Left ventricle myocardium inferior (tissue), 1 donor: ENCODE data around the gene SMIM1. TPM values are rescaled to one million over a fixed set of nuclear protein-coding genes. Genes with fewer than 3 reads are reported as not detected.

Experiments
- DNase-seq: peaks from one replicate; pipeline ENCODE4 v3.0.0-alpha.2; 2020
- H3K27ac ChIP-seq: fragments of 200-600 bp; replicated peaks from 2 replicates; pipeline ENCODE4 v1.8.0; 2021
- H3K27me3 ChIP-seq: fragments of 200-600 bp; 2 replicates; pipeline ENCODE4 v1.8.0; 2021; ENCODE audit warnings: low read depth
- H3K36me3 ChIP-seq: fragments of 200-600 bp; 2 replicates; pipeline ENCODE4 v1.8.0; 2021
- H3K4me1 ChIP-seq: fragments of 200-600 bp; 2 replicates; pipeline ENCODE4 v1.8.0; 2021
- H3K4me3 ChIP-seq: fragments of 200-600 bp; 2 replicates; pipeline ENCODE4 v1.8.0; 2021; ENCODE audit warnings: mild to moderate bottlenecking, moderate library complexity
- H3K9me3 ChIP-seq: fragments of 200-600 bp; replicated peaks from 2 replicates; pipeline ENCODE4 v1.8.0; 2021
- intact Hi-C: fragments of 100-400 bp; cut with micrococcal nuclease; formaldehyde crosslinking; loops from one replicate; pipeline ENCODE4 v1.11.0; 2022
- total RNA-seq: library from RNA; stranded (reverse); fragmentation: NEBNext Ultra II Directional; extraction: Animal tissue kit (Norgen Biotek cat#: 25700); gene quantifications from one replicate; pipeline ENCODE4 v1.2.1, GENCODE V29; 2021
- TF ChIP-seq, protein P1 (sequence below): fragments of 200-600 bp; IDR thresholded peaks from 2 replicates; pipeline ENCODE4 v1.8.0; 2021; ENCODE audit warnings: antibody characterized with exemption, mild to moderate bottlenecking, borderline replicate concordance
- donor health status: DM: no; HTN: yes; CAD: no; lungs with severe emphysema.

SMIM1 gene
- total RNA-seq, 1 donor from 2014 or later = 13.9 TPM

DNA sequence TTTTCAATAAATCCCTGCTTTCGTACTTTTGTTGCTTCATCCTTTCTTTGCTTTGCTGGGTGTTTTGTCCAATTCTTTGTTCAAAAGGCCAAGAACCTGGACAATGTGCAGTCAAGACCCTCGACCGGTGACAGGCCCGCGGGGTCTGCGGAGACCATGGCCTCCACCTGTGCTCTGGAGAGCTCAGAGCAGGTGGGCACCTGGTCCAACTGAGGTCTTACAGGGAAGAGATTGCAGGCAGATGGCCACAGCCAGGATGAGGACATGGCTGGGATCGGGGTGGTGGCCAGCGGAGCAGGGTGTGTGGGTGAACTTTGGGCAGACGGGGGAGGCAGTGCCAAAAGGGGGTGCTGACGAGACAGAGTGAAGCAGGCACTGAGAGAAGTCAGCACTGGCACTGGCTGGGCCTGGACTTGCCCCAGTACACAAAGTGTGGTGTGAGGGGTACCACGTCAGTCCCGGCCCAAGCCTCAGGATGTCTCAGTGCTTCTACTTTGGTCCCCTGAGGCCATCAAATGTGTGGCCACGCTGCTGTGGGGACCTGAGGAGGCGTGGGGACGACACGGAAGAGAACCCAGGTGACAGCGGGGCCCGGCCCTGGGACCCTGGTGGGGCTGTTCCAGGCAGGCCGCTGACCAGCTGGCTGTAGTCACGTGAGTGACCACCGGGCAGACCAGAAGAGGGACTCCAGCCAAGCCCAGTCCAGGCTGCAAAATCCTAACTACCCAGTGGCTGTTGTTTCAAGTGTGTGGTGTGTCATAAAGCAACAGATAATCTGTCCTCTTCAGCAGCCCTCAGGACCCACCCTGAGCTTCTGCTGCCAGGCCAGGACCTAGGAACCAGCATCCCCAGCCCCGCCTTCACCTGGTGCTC is 30.7 kb upstream of the SMIM1 start:
- Histone ChIP-seq H3K9me3 (no peaks in the 10 kb centered on the region), H3K27me3 (no peaks in the 10 kb centered on the region), H3K27ac (no peak overlapping the region), H3K36me3 (peaks cover 51% of the 10 kb centered on the region), H3K4me3 (no peak overlapping the region), H3K4me1 (peaks cover 24% of the 10 kb centered on the region)
- intact Hi-C loops = no loop called here
- DNase-seq = no peak
- TF ChIP-seq, protein P1, sequence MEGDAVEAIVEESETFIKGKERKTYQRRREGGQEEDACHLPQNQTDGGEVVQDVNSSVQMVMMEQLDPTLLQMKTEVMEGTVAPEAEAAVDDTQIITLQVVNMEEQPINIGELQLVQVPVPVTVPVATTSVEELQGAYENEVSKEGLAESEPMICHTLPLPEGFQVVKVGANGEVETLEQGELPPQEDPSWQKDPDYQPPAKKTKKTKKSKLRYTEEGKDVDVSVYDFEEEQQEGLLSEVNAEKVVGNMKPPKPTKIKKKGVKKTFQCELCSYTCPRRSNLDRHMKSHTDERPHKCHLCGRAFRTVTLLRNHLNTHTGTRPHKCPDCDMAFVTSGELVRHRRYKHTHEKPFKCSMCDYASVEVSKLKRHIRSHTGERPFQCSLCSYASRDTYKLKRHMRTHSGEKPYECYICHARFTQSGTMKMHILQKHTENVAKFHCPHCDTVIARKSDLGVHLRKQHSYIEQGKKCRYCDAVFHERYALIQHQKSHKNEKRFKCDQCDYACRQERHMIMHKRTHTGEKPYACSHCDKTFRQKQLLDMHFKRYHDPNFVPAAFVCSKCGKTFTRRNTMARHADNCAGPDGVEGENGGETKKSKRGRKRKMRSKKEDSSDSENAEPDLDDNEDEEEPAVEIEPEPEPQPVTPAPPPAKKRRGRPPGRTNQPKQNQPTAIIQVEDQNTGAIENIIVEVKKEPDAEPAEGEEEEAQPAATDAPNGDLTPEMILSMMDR = no peak

DNA sequence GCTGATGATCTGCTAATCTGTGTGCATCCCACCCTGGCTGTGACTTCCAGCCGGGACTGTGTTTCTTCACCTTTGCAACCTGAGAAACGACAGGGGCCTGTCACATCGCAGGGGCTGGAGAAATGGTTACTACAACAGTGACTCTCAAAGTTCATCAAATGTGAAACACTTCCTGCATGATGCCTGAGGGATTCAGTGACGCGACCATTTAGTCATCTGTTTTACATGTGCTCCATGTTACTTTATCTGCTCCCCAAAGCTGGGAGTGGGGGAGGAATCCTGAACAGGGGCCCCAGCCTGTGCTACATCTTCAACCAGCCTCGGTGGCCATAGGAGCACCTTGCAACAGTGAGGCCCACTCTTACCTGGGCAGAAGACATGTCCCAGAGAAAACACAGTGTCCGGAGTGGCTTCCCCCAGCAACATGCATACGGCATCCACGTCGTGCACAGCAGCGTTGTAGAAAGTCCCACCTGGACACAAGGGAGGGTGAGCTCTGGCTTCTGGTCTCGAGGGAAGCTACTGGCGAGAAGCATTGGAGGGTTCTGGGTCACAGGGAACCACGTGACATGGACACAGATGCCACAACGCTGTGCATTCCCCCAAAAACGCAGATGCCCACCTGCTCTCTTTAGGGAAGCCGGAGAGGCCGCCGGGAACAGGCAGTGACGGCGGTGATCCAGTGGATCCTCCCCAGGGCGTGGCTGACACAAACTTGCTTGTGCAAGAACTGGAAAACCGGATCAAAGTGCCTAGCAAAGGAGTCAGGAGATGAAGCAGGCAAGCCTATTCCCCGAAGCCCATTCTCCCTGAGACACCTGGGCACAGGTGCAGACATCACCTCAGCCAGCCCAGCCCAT is 29.9 kb upstream of the SMIM1 start:
- TF ChIP-seq, protein P1 = no peak
- H3K4me3 ChIP-seq = no peak overlapping the region

DNA sequence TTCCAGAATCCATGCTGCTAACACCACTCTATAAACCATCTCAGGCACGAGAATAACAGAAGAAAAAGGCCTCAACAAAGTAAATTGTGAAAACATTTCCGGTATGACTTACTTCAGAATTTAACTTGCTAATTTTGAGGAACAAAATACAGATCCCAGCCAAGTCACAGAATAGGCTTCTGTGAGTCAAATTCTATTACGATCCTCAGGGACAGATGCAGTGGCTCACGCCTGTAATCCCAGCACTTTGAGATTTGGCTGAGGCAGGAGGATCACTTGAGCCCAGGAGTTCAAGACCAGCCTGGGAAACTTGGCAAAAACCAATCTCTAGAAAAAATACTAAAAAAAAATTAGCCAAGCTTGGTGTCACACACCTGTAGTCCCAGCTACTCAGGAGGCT is 29.1 kb upstream of the SMIM1 start:
- TF ChIP-seq, protein P1 = no peak
- no peak for DNase-seq
- Histone ChIP-seq H3K27ac (no peak overlapping the region), H3K4me3 (no peak overlapping the region), H3K36me3 (peaks cover 35% of the 10 kb centered on the region), H3K9me3 (no peaks in the 10 kb centered on the region), H3K4me1 (peaks cover 37% of the 10 kb centered on the region), H3K27me3 (no peaks in the 10 kb centered on the region)
- intact Hi-C loops = no loop called here

More for the DNA sequence above, 29.9 kb upstream of the SMIM1 start:
- H3K36me3 ChIP-seq = peaks cover 42% of the 10 kb centered on the region
- no peaks in the 10 kb centered on the region for H3K27me3 ChIP-seq
- H3K9me3 ChIP-seq = no peaks in the 10 kb centered on the region
- no peak for DNase-seq
- intact Hi-C loops = no loop called here
- H3K27ac ChIP-seq = no peak overlapping the region
- H3K4me1 ChIP-seq = peaks cover 33% of the 10 kb centered on the region

DNA sequence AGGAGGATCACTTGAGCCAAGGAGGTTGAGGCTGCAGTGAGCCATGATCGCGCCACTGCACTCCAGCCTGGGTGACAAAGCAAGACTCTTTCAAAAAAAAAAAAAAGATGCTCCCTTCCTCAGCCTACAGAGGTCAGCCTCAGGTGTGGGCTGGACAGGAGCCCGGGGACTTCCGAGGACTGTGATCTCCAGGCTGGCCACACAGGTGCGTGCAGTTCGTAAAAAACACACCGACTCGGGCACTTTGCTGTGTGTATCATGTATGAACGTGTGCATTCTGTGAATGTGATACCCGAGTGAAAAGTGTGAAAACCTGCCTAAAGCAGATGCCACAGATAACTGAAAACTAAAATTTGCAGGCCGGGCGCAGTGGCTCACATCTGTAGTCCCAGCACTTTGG is 28.7 kb upstream of the SMIM1 start:
- TF ChIP-seq, protein P1 = no peak
- no peak for DNase-seq
- Histone ChIP-seq H3K4me1 (peaks cover 37% of the 10 kb centered on the region), H3K27me3 (no peaks in the 10 kb centered on the region), H3K9me3 (no peaks in the 10 kb centered on the region), H3K27ac (no peak overlapping the region), H3K36me3 (peaks cover 33% of the 10 kb centered on the region), H3K4me3 (no peak overlapping the region)
- intact Hi-C loops = no loop called here

DNA sequence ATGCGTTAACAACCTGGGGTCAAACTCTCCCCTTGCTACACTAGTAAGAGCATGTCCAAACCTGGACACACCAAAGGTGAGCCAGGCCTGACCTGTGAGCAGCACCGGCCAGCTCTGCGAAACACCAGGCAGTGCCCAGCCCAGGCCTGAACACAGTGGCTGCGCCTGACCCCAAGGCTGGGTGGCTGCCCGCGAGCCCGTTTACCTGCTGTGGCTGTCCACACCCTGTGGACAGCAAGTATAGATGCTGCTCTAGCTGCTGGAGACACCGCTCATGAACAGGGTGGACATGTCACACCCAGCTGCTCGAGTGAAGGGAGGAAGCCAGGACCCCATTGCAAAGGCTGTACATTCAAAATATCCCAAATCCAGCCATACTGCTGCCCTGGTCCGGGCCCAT is 27.9 kb upstream of the SMIM1 start:
- intact Hi-C loops = no loop called here
- TF ChIP-seq, protein P1 = no peak
- DNase-seq = no peak
- H3K9me3 ChIP-seq = no peaks in the 10 kb centered on the region
- H3K4me1 ChIP-seq = peaks cover 37% of the 10 kb centered on the region
- no peaks in the 10 kb centered on the region for H3K27me3 ChIP-seq
- H3K27ac ChIP-seq = no peak overlapping the region
- no peak overlapping the region for H3K4me3 ChIP-seq
- peaks cover 30% of the 10 kb centered on the region for H3K36me3 ChIP-seq
